Prostate gland (tissue), 2 donors: ENCODE results near the gene TGFB2. TPM values are rescaled to one million over a fixed set of nuclear protein-coding genes. Genes with fewer than 3 reads are reported as not detected.

Source experiments
- DNase-seq: peaks from one replicate; pipeline ENCODE4 v3.0.0-alpha.2; 2019; ENCODE audit warnings: low spot score
- H3K27ac ChIP-seq, 2 donors: fragments of 200-600 bp; sonication (generic); 2 replicates each; pipeline ENCODE4 v1.5.1; 2017 to 2019
- H3K27me3 ChIP-seq: fragments of 200-600 bp; sonication (generic); replicated peaks from 2 replicates; pipeline ENCODE4 v1.5.1; 2019; ENCODE audit not compliant: insufficient read depth
- H3K36me3 ChIP-seq, 2 donors: fragments of 200-600 bp; sonication (generic); 1 replicate in 1 of 2; 2 replicates in 1 of 2; pipeline versions ENCODE4 v1.5.1 to v1.8.1; 2017 to 2019
- H3K4me1 ChIP-seq: fragments of 200-600 bp; sonication (generic); replicated peaks from 2 replicates; pipeline ENCODE4 v1.5.1; 2019
- H3K4me3 ChIP-seq, 2 donors: fragments of 200-600 bp; sonication (generic); 2 replicates each; pipeline ENCODE4 v1.5.1; 2017 to 2019
- H3K9me3 ChIP-seq: fragments of 200-600 bp; sonication (generic); 2 replicates; pipeline ENCODE4 v1.5.1; 2017
- CTCF ChIP-seq, 4 experiments: fragments of 200-600 bp in 2 of 4; fragments of 450-650 bp in 2 of 4; sonication (generic) in 2 of 4; IDR thresholded peaks; 1 replicate in 3 of 4; 2 replicates in 1 of 4; pipeline ENCODE4 v1.5.1; 2016 to 2019; ENCODE audit warnings: antibody characterized with exemption in 4 of 4, mild to moderate bottlenecking in 2 of 4, moderate library complexity in 2 of 4
- POLR2A ChIP-seq: fragments of 450-650 bp; IDR thresholded peaks from one replicate; pipeline ENCODE4 v1.6.1; 2016; ENCODE audit warnings: antibody characterized with exemption, mild to moderate bottlenecking
- POLR2AphosphoS5 ChIP-seq: sonication (generic); formaldehyde crosslinking; IDR thresholded peaks from one replicate; pipeline ENCODE4 v1.6.1; 2017; ENCODE audit warnings: antibody characterized with exemption
- WGBS: methylation state at CpG from one replicate; pipeline ENCODE4 v1.1.5; 2018; 5-methylcytosine and 5-hydroxymethylcytosine counted together
- intact Hi-C: fragments of 100-400 bp; cut with DNase I; formaldehyde crosslinking; loops from one replicate; pipeline ENCODE4 v1.14.2; 2022
- total RNA-seq, 2 donors: library from RNA; depleted of rRNA; stranded (reverse); fragments of >200 nt; gene quantifications; one replicate each; pipeline ENCODE4 v1.1.0, GENCODE V29; 2016

The TGFB2 gene
- total RNA-seq, 2 donors from 2014 or later, result 7.8 to 9.6 TPM

GRCh38 chr1:218447010-218447689, 102.0 kb downstream of the TGFB2 start:
- no peak for TF ChIP-seq POLR2A
- no peak for TF ChIP-seq POLR2AphosphoS5
- TF ChIP-seq CTCF (IDR thresholded peaks at IDR 0.05), result no peak
- intact Hi-C loops, result no loop called here
- H3K27ac ChIP-seq, result peak overlapping the region; percentile 48 to 52
- no peaks in the 10 kb centered on the region for H3K36me3 ChIP-seq
- H3K4me3 ChIP-seq, result no peak overlapping the region
- 75% methylated on average over 7 of the region's 7 CpGs for WGBS
- H3K27me3 ChIP-seq, result no peaks in the 10 kb centered on the region
- H3K4me1 ChIP-seq, result no peaks in the 10 kb centered on the region
- DNase-seq, result no peak
- H3K9me3 ChIP-seq, result no peaks in the 10 kb centered on the region

GRCh38 chr1:218451415-218451814, 106.3 kb downstream of the TGFB2 start:
- Histone ChIP-seq H3K9me3 (no peaks in the 10 kb centered on the region), H3K4me1 (no peaks in the 10 kb centered on the region), H3K27ac (no peak overlapping the region), H3K27me3 (no peaks in the 10 kb centered on the region), H3K4me3 (no peak overlapping the region), H3K36me3 (no peaks in the 10 kb centered on the region)
- intact Hi-C loops, result no loop called here
- WGBS, result 81% methylated on average over 3 of the region's 3 CpGs
- DNase-seq, result no peak
- no peak for TF ChIP-seq POLR2A
- TF ChIP-seq CTCF (IDR thresholded peaks at IDR 0.05), result no peak
- TF ChIP-seq POLR2AphosphoS5, result no peak

DNA sequence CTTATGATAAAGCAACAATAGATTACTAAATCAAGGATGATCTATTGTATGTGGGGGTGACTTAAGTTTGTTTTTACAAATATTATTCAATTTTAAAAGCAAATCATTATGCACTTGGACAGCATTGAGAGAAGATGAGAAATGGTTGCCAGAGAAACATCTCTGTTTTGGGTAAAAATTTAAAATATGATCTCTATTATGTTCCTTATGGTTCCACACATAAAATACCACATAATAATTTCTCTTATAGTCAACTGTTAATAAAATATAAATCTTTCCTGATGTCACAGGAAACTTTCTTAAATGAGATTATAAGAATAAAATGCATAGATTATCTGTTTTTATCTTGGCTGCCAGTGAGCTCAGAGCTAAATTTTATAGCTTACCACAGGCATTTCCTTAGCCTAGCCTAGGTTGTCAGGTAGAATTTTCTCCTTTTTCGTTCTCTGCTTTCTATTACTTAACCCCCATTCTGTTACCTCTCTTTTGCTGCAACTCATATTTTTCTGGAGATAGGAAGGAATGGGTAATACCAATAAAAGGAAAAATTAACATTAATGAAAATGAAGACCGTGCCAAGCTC, 109.7 kb downstream of the TGFB2 start:
- H3K27ac ChIP-seq, result no peak overlapping the region
- H3K36me3 ChIP-seq, result no peaks in the 10 kb centered on the region
- intact Hi-C loops, result no loop called here
- no peaks in the 10 kb centered on the region for H3K4me1 ChIP-seq
- no peak overlapping the region for H3K4me3 ChIP-seq
- no peaks in the 10 kb centered on the region for H3K9me3 ChIP-seq
- H3K27me3 ChIP-seq, result no peaks in the 10 kb centered on the region
- no peak for DNase-seq
- WGBS, result 76% methylated on average over 2 of the region's 2 CpGs
- TF ChIP-seq POLR2A, result no peak
- TF ChIP-seq POLR2AphosphoS5, result no peak
- no peak for TF ChIP-seq CTCF (IDR thresholded peaks at IDR 0.05)

DNA sequence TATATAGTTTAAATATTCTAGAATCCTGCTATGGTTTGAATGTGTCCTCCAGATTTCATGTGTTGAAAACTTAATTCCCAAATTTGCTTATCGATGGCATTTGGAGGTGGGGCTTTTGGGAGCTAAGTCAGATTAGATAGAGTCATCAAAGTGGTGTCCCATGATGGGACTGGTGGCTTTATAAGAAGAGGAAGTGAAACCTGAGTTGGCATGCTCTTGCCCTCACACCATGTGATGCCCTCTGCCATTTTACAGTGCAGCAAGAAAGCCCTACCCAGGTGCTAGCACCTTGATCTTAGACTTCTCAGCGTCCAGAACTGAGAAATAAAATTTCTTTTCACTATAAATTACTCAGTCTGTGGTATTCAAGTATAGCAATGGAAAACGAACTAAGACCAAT, 111.3 kb downstream of the TGFB2 start:
- intact Hi-C loops, result no loop called here
- H3K4me1 ChIP-seq, result no peaks in the 10 kb centered on the region
- H3K9me3 ChIP-seq, result no peaks in the 10 kb centered on the region
- H3K36me3 ChIP-seq, result no peaks in the 10 kb centered on the region
- H3K27me3 ChIP-seq, result no peaks in the 10 kb centered on the region
- TF ChIP-seq POLR2A (no peak), CTCF (IDR thresholded peaks at IDR 0.05) (no peak), POLR2AphosphoS5 (no peak)
- no peak overlapping the region for H3K4me3 ChIP-seq
- no peak overlapping the region for H3K27ac ChIP-seq
- no peak for DNase-seq
- WGBS, result 91% methylated on average over 3 of the region's 3 CpGs

DNA sequence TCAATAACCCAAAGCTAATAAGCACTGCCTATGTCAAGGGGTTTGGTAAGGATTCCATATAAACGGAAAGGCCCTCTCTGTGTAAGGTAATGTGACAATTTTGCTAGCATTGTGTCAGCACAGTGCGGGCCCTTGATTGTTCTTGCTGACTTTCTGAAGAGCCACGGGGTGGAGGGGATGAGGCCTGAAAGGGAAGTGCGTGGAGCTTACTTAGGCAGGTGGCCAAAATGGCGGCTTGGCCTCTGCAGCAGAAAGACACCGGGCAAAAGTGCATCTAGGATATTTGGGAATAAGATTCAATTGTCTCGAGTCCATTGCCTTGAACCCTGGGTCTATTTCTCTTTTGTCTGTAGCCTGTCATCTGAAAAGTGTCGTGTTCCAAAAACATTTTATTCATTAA, 114.3 kb downstream of the TGFB2 start:
- intact Hi-C loops, result no loop called here
- no peak overlapping the region for H3K4me3 ChIP-seq
- no peaks in the 10 kb centered on the region for H3K9me3 ChIP-seq
- no peaks in the 10 kb centered on the region for H3K4me1 ChIP-seq
- WGBS, result 35% methylated on average over 8 of the region's 8 CpGs
- no peak for DNase-seq
- peak overlapping the region; percentile 61 to 62 for H3K27ac ChIP-seq
- no peaks in the 10 kb centered on the region for H3K36me3 ChIP-seq
- no peaks in the 10 kb centered on the region for H3K27me3 ChIP-seq
- TF ChIP-seq CTCF (IDR thresholded peaks at IDR 0.05), result no peak
- no peak for TF ChIP-seq POLR2A
- no peak for TF ChIP-seq POLR2AphosphoS5
